ENCODE data around the gene TSSK3. TPM values are rescaled to one million over a fixed set of nuclear protein-coding genes. Genes with fewer than 3 reads are reported as not detected.
"Not testable (repeated sequence)": the region's sequence is repeated elsewhere in the genome, so short reads cannot be mapped to it uniquely, and the experiment has no call there.

Gene TSSK3
- total and polyA plus RNA-seq, 7 experiments from 2014 or later, result 0.50 to 7.2 (median 2.7) TPM

DNA sequence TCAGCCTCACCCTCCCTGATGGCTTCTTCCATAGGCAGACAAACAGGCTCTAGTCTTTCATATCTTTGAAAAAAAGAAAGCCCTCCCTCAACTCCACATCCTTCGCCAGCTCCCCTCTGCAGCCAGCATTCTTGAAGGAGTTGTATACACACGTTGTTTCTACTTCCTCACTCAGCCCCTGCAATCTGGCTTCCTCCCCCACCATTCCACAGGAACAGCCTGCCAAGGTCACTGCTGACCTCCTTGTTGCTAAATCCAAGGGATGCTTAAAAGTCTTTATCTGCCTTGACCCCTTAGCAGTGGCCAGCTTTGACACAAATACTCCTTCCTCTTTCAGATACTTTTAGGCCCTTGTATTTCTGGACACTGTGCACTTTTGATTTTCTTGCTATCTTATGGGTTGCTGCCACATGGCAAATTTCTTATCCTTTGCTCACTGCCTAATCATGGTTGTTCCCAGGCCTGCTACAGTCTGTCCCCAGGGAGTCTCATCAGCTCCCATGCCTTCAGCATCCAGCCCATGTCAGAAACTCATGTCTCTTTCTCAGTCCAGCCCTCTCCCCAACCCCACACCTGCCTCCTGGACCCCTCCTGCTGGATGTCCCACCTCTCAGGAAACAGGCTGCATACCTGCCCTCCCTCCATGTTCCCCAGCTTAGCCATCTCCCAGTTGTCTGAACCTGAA, 8.3 kb upstream of the TSSK3 start:
- peaks cover 24 to 52% (median 45%) of the 10 kb centered on the region in 7 donors for H3K4me1 Mint-ChIP-seq
- peaks cover 0 to 10% (median 6%) of the 10 kb centered on the region in 5 donors for H3K36me3 Mint-ChIP-seq
- Histone ChIP-seq H3K9me3 (ENCODE audit: control insufficient read depth in 2 of 3, low read length in 3 of 3) (no peaks in the 10 kb centered on the region), H3K4me1 (ENCODE audit: control insufficient read depth in 2 of 2, insufficient read depth in 2 of 2, low read length in 2 of 2) (peaks cover 4 to 17% of the 10 kb centered on the region in 2 donors), H3K27me3 (ENCODE audit: control insufficient read depth in 2 of 2, insufficient read depth in 2 of 2, low read length in 2 of 2) (no peaks in the 10 kb centered on the region), H3K4me3 (ENCODE audit: low read length) (no peak overlapping the region), H3K27ac (ENCODE audit: low read depth, low read length) (no peak overlapping the region), H3K36me3 (ENCODE audit: control insufficient read depth in 2 of 3, insufficient read depth in 3 of 3, low read length in 3 of 3) (no peaks in the 10 kb centered on the region)
- POLR2A ChIA-PET, result interaction anchor here (0.6 to 5.4 kb wide), 7 partner anchors 10 to 419 kb away, joined by 3 to 55 read pairs (median 3); partner anchors contain the start of genes BSDC1 and MARCKSL1
- peak overlapping the region in 9 of 10 donors; percentile 4 to 85 (median 76) for H3K4me3 Mint-ChIP-seq
- H3K27me3 Mint-ChIP-seq, result no peaks in the 10 kb centered on the region
- CTCF ChIA-PET, result interaction anchor here (1.2 to 1.3 kb wide), 2 partner anchors 21 to 106 kb away, joined by 4 to 8 read pairs; no protein-coding TSS in a partner anchor
- ATAC-seq (no peak), DNase-seq (no peak)
- intact Hi-C loops (cut with micrococcal nuclease), result no loop called here
- H3K9me3 Mint-ChIP-seq, result peaks cover 0 to 2% (median 0%) of the 10 kb centered on the region in 11 donors
- peak overlapping the region in 7 of 9 donors; percentile 22 to 89 (median 79) for H3K27ac Mint-ChIP-seq

DNA sequence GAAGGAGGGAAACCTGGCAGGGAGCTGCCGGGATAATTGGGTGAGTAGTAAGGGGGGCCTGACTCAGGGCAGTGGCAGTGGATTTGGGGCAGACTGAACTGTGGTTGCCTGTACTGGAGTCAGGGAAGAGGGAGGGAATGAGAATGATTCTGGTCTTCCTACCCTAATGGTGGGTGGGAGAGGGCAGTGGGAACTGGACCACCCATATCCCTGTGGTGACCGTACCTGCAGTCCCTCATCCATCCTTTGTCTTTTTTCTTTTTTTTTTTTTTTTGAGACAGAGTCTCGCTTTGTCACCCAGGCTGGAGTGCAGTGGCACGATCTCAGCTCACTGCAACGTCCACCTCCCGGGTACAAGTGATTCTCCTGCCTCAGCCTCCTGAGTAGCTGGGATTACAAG, 6.6 kb upstream of the TSSK3 start:
- H3K27ac ChIP-seq (ENCODE audit: low read depth, low read length); H3K9me3 Mint-ChIP-seq; H3K36me3 Mint-ChIP-seq; H3K4me3 ChIP-seq (ENCODE audit: low read length); H3K9me3 ChIP-seq (ENCODE audit: control insufficient read depth in 2 of 3, low read length in 3 of 3); ATAC-seq; H3K36me3 ChIP-seq (ENCODE audit: control insufficient read depth in 2 of 3, insufficient read depth in 3 of 3, low read length in 3 of 3); CTCF ChIA-PET; intact Hi-C loops (cut with micrococcal nuclease); H3K27me3 Mint-ChIP-seq; DNase-seq; H3K27me3 ChIP-seq (ENCODE audit: control insufficient read depth in 2 of 2, insufficient read depth in 2 of 2, low read length in 2 of 2); H3K4me3 Mint-ChIP-seq: not testable (repeated sequence)
- H3K4me1 Mint-ChIP-seq, result peaks cover 26 to 50% (median 43%) of the 10 kb centered on the region in 7 donors
- H3K4me1 ChIP-seq (ENCODE audit: control insufficient read depth in 2 of 2, insufficient read depth in 2 of 2, low read length in 2 of 2), result peaks cover 7 to 18% of the 10 kb centered on the region in 2 donors
- POLR2A ChIA-PET, result interaction anchor here (0.5 to 2.2 kb wide), 5 partner anchors 19 to 117 kb away, joined by 3 to 8 read pairs (median 4); partner anchors contain the start of gene MARCKSL1
- peak overlapping the region in 1 of 9 donors; percentile 63 for H3K27ac Mint-ChIP-seq

DNA sequence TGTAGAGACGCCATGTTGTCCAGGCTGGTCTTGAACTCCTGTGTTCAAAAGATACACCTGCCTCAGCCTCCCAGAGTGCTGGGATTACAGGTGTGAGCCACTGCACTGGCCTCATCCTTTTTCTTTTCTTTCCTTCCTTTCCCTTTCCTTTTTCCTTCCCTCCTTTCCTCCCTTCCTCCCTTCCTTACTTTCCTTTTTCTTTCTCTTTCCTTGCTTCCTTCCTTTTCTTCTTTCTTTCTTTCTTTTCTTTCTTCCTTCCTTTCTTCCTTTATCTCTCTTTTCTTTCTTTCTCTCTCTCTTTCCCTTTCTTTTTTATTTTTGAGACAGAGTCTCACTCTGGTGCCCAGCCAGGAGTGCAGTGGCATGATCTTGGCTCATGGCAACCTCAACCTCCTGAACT, 5.9 kb upstream of the TSSK3 start:
- H3K4me1 Mint-ChIP-seq, result peaks cover 24 to 49% (median 42%) of the 10 kb centered on the region in 7 donors
- DNase-seq (no peak), ATAC-seq (no peak)
- H3K27me3 ChIP-seq (ENCODE audit: control insufficient read depth in 2 of 2, insufficient read depth in 2 of 2, low read length in 2 of 2), result no peaks in the 10 kb centered on the region
- H3K27ac Mint-ChIP-seq, result peak overlapping the region in 1 of 9 donors; percentile 5
- intact Hi-C loops (cut with micrococcal nuclease), result no loop called here
- peaks cover 0 to 6% (median 5%) of the 10 kb centered on the region in 5 donors for H3K27me3 Mint-ChIP-seq
- H3K4me3 Mint-ChIP-seq, result peak overlapping the region in 1 of 10 donors; percentile 42
- H3K36me3 ChIP-seq (ENCODE audit: control insufficient read depth in 2 of 3, insufficient read depth in 3 of 3, low read length in 3 of 3), result no peaks in the 10 kb centered on the region
- no peaks in the 10 kb centered on the region for H3K9me3 ChIP-seq (ENCODE audit: control insufficient read depth in 2 of 3, low read length in 3 of 3)
- peaks cover 7 to 15% of the 10 kb centered on the region in 2 donors for H3K4me1 ChIP-seq (ENCODE audit: control insufficient read depth in 2 of 2, insufficient read depth in 2 of 2, low read length in 2 of 2)
- no peak overlapping the region for H3K27ac ChIP-seq (ENCODE audit: low read depth, low read length)
- ChIA-PET POLR2A (interaction anchor here (2.2 kb wide), 1 partner anchor 20 kb away, joined by 8 read pairs; the partner anchor contains the start of gene MARCKSL1), CTCF (no interaction called here)
- H3K4me3 ChIP-seq (ENCODE audit: low read length), result no peak overlapping the region
- H3K36me3 Mint-ChIP-seq, result peaks cover 0 to 10% (median 6%) of the 10 kb centered on the region in 5 donors
- H3K9me3 Mint-ChIP-seq, result peaks cover 0 to 1% (median 0%) of the 10 kb centered on the region in 11 donors

DNA sequence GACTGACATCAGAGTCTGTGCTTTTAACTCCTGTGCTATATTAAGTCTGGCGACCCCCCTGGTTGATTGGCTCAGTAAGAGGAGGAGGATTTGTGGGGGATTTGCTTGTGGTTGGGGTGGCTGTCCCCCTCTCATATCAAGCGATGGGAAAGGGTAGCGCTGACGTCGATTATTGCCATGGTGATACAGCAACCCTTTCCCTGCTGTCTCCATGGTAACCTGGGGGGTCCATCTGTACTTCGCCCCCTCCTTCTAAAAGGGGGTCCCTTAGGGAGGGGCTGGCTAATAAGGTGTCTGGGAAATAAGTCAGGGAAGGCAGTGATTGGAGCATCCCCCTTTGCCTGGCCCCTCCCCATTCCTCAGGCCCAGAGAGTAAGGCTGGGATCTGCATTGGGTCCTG, 4.7 kb upstream of the TSSK3 start:
- Mint-ChIP-seq H3K27me3 (peaks cover 0 to 10% (median 5%) of the 10 kb centered on the region in 5 donors), H3K4me1 (peaks cover 28 to 49% (median 45%) of the 10 kb centered on the region in 7 donors), H3K9me3 (peaks cover 0 to 1% (median 0%) of the 10 kb centered on the region in 11 donors), H3K4me3 (no peak overlapping the region), H3K27ac (peak overlapping the region in 1 of 9 donors; percentile 38), H3K36me3 (peaks cover 0 to 11% (median 6%) of the 10 kb centered on the region in 5 donors)
- H3K4me3 ChIP-seq (ENCODE audit: low read length), result no peak overlapping the region
- H3K27me3 ChIP-seq (ENCODE audit: control insufficient read depth in 2 of 2, insufficient read depth in 2 of 2, low read length in 2 of 2), result no peaks in the 10 kb centered on the region
- CTCF ChIA-PET, result no interaction called here
- ATAC-seq (no peak), DNase-seq (no peak)
- H3K36me3 ChIP-seq (ENCODE audit: control insufficient read depth in 2 of 3, insufficient read depth in 3 of 3, low read length in 3 of 3), result no peaks in the 10 kb centered on the region
- POLR2A ChIA-PET, result interaction anchor here (1.5 kb wide), 1 partner anchor 98 kb away, joined by 3 read pairs; no protein-coding TSS in a partner anchor
- no peaks in the 10 kb centered on the region for H3K9me3 ChIP-seq (ENCODE audit: control insufficient read depth in 2 of 3, low read length in 3 of 3)
- no peak overlapping the region for H3K27ac ChIP-seq (ENCODE audit: low read depth, low read length)
- H3K4me1 ChIP-seq (ENCODE audit: control insufficient read depth in 2 of 2, insufficient read depth in 2 of 2, low read length in 2 of 2), result peaks cover 7 to 8% of the 10 kb centered on the region in 2 donors
- intact Hi-C loops (cut with micrococcal nuclease), result no loop called here

DNA sequence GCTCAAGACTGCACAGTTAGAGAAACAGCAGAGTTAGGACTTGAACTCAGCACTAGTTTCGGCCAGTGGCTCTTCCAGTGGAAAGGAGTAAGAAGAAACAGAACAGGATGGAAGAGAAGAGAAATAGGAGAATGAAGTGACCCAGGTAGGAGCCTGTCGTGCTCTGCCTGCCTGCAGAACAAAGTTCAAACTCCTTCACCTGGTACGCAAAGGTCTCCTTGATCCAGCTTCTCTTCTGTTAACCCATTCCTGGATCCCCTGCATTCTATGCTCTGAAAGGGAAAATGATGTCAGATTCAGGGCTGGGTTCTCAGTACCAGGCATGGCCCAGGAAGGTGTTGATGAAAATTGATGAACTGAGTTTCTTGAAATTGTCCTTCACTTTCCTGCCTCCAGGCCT, 3.9 kb upstream of the TSSK3 start:
- Mint-ChIP-seq H3K4me1 (peaks cover 25 to 50% (median 39%) of the 10 kb centered on the region in 7 donors), H3K9me3 (peaks cover 0 to 1% (median 0%) of the 10 kb centered on the region in 11 donors), H3K36me3 (peaks cover 0 to 14% (median 6%) of the 10 kb centered on the region in 5 donors), H3K27ac (peak overlapping the region in 4 of 9 donors; percentile 19 to 87 (median 67)), H3K4me3 (no peak overlapping the region), H3K27me3 (peaks cover 0 to 10% (median 5%) of the 10 kb centered on the region in 5 donors)
- Histone ChIP-seq H3K27me3 (ENCODE audit: control insufficient read depth in 2 of 2, insufficient read depth in 2 of 2, low read length in 2 of 2) (no peaks in the 10 kb centered on the region), H3K9me3 (ENCODE audit: control insufficient read depth in 2 of 3, low read length in 3 of 3) (no peaks in the 10 kb centered on the region), H3K27ac (ENCODE audit: low read depth, low read length) (no peak overlapping the region), H3K36me3 (ENCODE audit: control insufficient read depth in 2 of 3, insufficient read depth in 3 of 3, low read length in 3 of 3) (peaks cover 0 to 4% (median 0%) of the 10 kb centered on the region in 3 experiments), H3K4me3 (ENCODE audit: low read length) (no peak overlapping the region), H3K4me1 (ENCODE audit: control insufficient read depth in 2 of 2, insufficient read depth in 2 of 2, low read length in 2 of 2) (peaks cover 7 to 8% of the 10 kb centered on the region in 2 donors)
- CTCF ChIA-PET, result interaction anchor here (0.6 kb wide), 1 partner anchor 70 kb away, joined by 4 read pairs; no protein-coding TSS in a partner anchor
- ATAC-seq (no peak), DNase-seq (no peak)
- POLR2A ChIA-PET, result interaction anchor here (0.7 to 1.5 kb wide), 4 partner anchors 9 to 105 kb away, joined by 3 to 5 read pairs (median 4); no protein-coding TSS in a partner anchor
- intact Hi-C loops (cut with micrococcal nuclease), result no loop called here

DNA sequence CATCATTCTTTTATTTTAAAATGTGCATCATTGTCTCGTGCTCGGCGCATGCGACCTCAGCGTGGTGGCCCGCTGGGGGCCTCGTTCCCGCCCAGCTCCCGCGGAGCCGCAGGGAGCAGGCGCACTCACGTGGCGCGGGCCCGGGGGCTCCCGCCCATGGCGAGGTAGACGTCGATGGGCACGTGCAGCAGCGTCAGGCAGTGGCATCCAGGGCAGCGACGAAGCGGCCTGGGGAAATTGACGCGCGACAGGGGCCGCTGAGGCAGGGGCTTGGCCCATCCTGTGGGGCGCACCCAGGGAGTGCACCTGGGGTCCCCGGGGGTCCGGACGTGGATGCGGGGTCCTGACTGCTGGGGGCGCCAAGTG, 1.0 kb upstream of the TSSK3 start:
- Histone ChIP-seq H3K4me3 (ENCODE audit: low read length) (no peak overlapping the region), H3K27me3 (ENCODE audit: control insufficient read depth in 2 of 2, insufficient read depth in 2 of 2, low read length in 2 of 2) (no peaks in the 10 kb centered on the region), H3K4me1 (ENCODE audit: control insufficient read depth in 2 of 2, insufficient read depth in 2 of 2, low read length in 2 of 2) (peaks cover 7 to 8% of the 10 kb centered on the region in 2 donors), H3K27ac (ENCODE audit: low read depth, low read length) (no peak overlapping the region), H3K36me3 (ENCODE audit: control insufficient read depth in 2 of 3, insufficient read depth in 3 of 3, low read length in 3 of 3) (peaks cover 0 to 24% (median under 1%) of the 10 kb centered on the region in 3 experiments), H3K9me3 (ENCODE audit: control insufficient read depth in 2 of 3, low read length in 3 of 3) (no peaks in the 10 kb centered on the region)
- H3K36me3 Mint-ChIP-seq, result peaks cover 0 to 14% (median 0%) of the 10 kb centered on the region in 5 donors
- H3K27ac Mint-ChIP-seq, result peak overlapping the region in 3 of 9 donors; percentile 7 to 38 (median 25)
- no peak for ATAC-seq
- intact Hi-C loops (cut with micrococcal nuclease), result no loop called here
- H3K9me3 Mint-ChIP-seq, result no peaks in the 10 kb centered on the region
- ChIA-PET POLR2A (interaction anchor here (0.5 to 2.5 kb wide), 2 partner anchors 25 to 164 kb away, joined by 3 to 16 read pairs; partner anchors contain the start of gene MARCKSL1), CTCF (no interaction called here)
- H3K4me1 Mint-ChIP-seq, result peaks cover 21 to 39% (median 30%) of the 10 kb centered on the region in 7 donors
- peak overlapping the region in 5 of 10 donors; percentile 51 to 95 (median 68) for H3K4me3 Mint-ChIP-seq
- peaks cover 0 to 10% (median 5%) of the 10 kb centered on the region in 5 donors for H3K27me3 Mint-ChIP-seq
- no peak for DNase-seq

Measured in naive thymus-derived CD4-positive, alpha-beta T cell (primary cell).